ENCODE results near the gene SLC4A5. TPM values are rescaled to one million over a fixed set of nuclear protein-coding genes. Genes with fewer than 3 reads are reported as not detected.

The SLC4A5 gene
- total RNA-seq, 1 experiment from 2014 or later, result 1.8 TPM

DNA sequence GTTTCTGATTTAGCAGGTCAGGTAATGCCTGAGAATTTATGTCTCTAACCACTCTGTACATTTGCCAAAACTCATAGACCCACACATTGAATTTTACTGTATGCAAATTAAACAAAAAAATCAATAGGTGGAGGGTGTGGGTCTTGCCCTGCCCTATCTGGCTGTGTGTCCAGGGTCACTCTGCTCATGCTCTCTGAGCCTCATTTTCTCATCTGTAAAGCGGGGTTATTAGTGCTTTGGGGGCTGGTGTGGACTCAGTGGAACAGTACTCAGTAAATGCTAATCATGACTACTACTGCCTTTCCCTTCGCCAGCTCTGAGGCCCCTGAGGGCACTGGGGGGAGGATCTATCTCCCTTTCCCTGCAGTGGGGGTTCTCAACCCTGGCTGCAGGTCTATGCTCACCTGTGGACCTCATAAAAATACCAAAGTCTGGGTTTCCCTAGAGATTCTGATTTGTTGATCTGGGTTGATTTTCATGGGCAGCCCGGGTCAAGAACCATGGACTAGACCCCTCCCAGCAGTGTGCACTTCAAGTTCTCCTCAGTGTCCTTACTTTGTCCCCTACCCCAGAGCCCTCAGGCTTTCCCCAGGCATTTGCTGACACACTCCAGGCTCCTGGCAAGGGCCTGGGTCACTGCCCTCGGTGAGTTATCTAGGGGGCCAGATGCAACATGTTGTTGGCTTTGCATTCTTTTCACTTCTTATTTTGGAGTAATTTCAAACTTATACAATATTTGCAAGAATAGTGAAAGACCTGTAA lies 117.3 kb downstream of the SLC4A5 start:
- H3K4me1 ChIP-seq (ENCODE audit: insufficient read depth, low read length, poor library complexity, severe bottlenecking), result no peaks in the 10 kb centered on the region
- TF ChIP-seq, protein P1, sequence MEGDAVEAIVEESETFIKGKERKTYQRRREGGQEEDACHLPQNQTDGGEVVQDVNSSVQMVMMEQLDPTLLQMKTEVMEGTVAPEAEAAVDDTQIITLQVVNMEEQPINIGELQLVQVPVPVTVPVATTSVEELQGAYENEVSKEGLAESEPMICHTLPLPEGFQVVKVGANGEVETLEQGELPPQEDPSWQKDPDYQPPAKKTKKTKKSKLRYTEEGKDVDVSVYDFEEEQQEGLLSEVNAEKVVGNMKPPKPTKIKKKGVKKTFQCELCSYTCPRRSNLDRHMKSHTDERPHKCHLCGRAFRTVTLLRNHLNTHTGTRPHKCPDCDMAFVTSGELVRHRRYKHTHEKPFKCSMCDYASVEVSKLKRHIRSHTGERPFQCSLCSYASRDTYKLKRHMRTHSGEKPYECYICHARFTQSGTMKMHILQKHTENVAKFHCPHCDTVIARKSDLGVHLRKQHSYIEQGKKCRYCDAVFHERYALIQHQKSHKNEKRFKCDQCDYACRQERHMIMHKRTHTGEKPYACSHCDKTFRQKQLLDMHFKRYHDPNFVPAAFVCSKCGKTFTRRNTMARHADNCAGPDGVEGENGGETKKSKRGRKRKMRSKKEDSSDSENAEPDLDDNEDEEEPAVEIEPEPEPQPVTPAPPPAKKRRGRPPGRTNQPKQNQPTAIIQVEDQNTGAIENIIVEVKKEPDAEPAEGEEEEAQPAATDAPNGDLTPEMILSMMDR (conservative IDR thresholded peaks at IDR 0.05; ENCODE audit: low read depth, low read length), result no peak
- TF ChIP-seq EZH2 (IDR thresholded peaks at IDR 0.05; ENCODE audit: borderline replicate concordance, low read depth, low read length, poor library complexity, severe bottlenecking), result no peak
- no peaks in the 10 kb centered on the region for H3K9me3 ChIP-seq (ENCODE audit: low read depth, low read length, poor library complexity, severe bottlenecking)
- CTCF ChIA-PET, result no interaction called here
- no peaks in the 10 kb centered on the region for H3K36me3 ChIP-seq (ENCODE audit: insufficient read depth, low read length, poor library complexity, severe bottlenecking)
- DNase-seq (ENCODE audit: low spot score), result no peak
- no TSS peak for BruUV-seq (replicated peaks)
- no peaks in the 10 kb centered on the region for H3K27me3 ChIP-seq (replicated peaks; ENCODE audit: insufficient read depth, low read depth, low read length, poor library complexity)
- intact Hi-C loops (cut with micrococcal nuclease; ENCODE audit: unreplicated experiment), result no loop called here
- POLR2A ChIA-PET (ENCODE audit: low non-redundant PET), result no interaction called here
- H3K27ac ChIP-seq (ENCODE audit: low read depth, low read length, poor library complexity, severe bottlenecking), result no peak overlapping the region
- no peak overlapping the region for H3K4me3 ChIP-seq (ENCODE audit: low read depth, low read length, poor library complexity, severe bottlenecking)

DNA sequence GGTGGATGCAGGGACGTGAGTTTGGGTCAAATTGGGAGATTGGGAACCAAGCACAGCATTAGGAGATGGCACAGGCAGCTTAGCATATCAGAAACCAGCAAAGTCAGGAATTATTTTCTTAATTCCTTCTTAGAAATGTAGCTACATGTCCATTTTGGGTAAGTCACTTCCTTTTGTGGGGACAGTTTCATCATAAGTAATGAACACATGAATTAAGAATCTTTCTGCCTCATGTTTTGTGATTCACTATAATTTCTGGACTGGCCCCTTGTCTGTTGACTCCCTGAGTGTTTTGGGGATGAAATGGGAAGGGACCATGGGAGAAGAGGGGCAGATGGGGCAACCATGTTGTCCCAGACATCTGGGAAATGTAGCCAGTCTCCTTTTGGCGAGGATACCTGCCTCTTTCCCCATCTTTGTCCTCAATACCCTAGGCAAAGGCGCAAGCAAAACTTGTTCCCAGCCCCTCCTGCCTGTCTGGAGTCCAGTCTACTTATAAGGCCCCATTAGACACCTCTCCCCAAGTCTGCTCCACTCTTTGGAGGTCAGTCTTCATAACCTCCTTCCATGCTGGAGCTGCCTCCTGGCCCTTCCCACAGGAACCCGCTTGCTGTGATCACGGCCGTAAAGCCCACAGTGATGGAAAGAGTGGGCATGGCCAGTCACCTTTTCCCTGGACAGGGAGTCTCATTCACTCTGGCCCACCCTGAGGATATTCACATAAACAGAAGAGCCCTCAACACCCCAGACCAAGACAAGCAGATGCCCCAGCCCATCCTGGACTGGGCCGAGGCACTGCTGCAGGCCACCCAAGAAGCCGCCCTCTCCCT lies 119.1 kb downstream of the SLC4A5 start:
- intact Hi-C loops (cut with micrococcal nuclease; ENCODE audit: unreplicated experiment), result no loop called here
- Histone ChIP-seq H3K4me1 (ENCODE audit: insufficient read depth, low read length, poor library complexity, severe bottlenecking) (no peaks in the 10 kb centered on the region), H3K27me3 (replicated peaks; ENCODE audit: insufficient read depth, low read depth, low read length, poor library complexity) (no peaks in the 10 kb centered on the region), H3K27ac (ENCODE audit: low read depth, low read length, poor library complexity, severe bottlenecking) (no peak overlapping the region), H3K36me3 (ENCODE audit: insufficient read depth, low read length, poor library complexity, severe bottlenecking) (peaks cover 5% of the 10 kb centered on the region), H3K9me3 (ENCODE audit: low read depth, low read length, poor library complexity, severe bottlenecking) (no peaks in the 10 kb centered on the region), H3K4me3 (ENCODE audit: low read depth, low read length, poor library complexity, severe bottlenecking) (no peak overlapping the region)
- BruUV-seq (replicated peaks), result no TSS peak
- TF ChIP-seq EZH2 (IDR thresholded peaks at IDR 0.05; ENCODE audit: borderline replicate concordance, low read depth, low read length, poor library complexity, severe bottlenecking), result no peak
- POLR2A ChIA-PET (ENCODE audit: low non-redundant PET), result no interaction called here
- CTCF ChIA-PET, result no interaction called here
- no peak for DNase-seq (ENCODE audit: low spot score)

DNA sequence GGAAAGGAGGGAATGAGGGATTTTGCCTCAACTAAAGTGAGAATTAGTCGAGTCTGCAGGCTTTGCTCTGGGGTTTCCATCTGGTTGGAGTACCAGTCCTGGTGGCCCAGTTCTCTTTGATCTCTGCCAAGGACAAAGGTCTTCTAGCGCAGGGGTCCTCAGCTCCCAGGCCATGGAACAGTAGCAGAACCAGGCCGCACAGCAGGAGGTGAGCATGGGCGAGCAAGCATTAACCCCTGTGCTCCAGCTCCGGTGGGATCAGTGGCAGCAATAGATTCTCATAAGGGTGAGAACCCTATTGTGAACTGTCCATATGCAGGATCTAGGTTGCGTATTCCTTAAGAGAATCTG lies 120.9 kb downstream of the SLC4A5 start:
- BruUV-seq (replicated peaks), result no TSS peak
- H3K36me3 ChIP-seq (ENCODE audit: insufficient read depth, low read length, poor library complexity, severe bottlenecking), result peaks cover 20% of the 10 kb centered on the region
- ChIA-PET POLR2A (ENCODE audit: low non-redundant PET) (no interaction called here), CTCF (no interaction called here)
- H3K27me3 ChIP-seq (replicated peaks; ENCODE audit: insufficient read depth, low read depth, low read length, poor library complexity), result no peaks in the 10 kb centered on the region
- no peak overlapping the region for H3K4me3 ChIP-seq (ENCODE audit: low read depth, low read length, poor library complexity, severe bottlenecking)
- H3K27ac ChIP-seq (ENCODE audit: low read depth, low read length, poor library complexity, severe bottlenecking), result no peak overlapping the region
- DNase-seq (ENCODE audit: low spot score), result no peak
- intact Hi-C loops (cut with micrococcal nuclease; ENCODE audit: unreplicated experiment), result no loop called here
- H3K4me1 ChIP-seq (ENCODE audit: insufficient read depth, low read length, poor library complexity, severe bottlenecking), result no peaks in the 10 kb centered on the region
- H3K9me3 ChIP-seq (ENCODE audit: low read depth, low read length, poor library complexity, severe bottlenecking), result no peaks in the 10 kb centered on the region
- TF ChIP-seq, protein P1 (conservative IDR thresholded peaks at IDR 0.05; ENCODE audit: low read depth, low read length), result no peak
- no peak for TF ChIP-seq EZH2 (IDR thresholded peaks at IDR 0.05; ENCODE audit: borderline replicate concordance, low read depth, low read length, poor library complexity, severe bottlenecking)

Measured in A673 (cell line).